CD14-positive monocyte (primary cell): ENCODE results near the gene DCHS1. TPM values are rescaled to one million over a fixed set of nuclear protein-coding genes. Genes with fewer than 3 reads are reported as not detected.
A peak's percentile ranks its signal among the peaks of the same experiment; 100 is the strongest.

Source experiments
- DNase-seq, 3 donors: peaks; one replicate each; pipeline ENCODE4 v3.0.0-alpha.2; 2011 to 2022
- H2AFZ ChIP-seq: 2 replicates; pipeline ENCODE4 v1.6.0; 2012; ENCODE audit warnings: mild to moderate bottlenecking, low read depth, low read length, inconsistent platforms; ENCODE audit not compliant: insufficient read depth, poor library complexity, severe bottlenecking
- H3K27ac ChIP-seq, 2 donors: 1 replicate in 1 of 2; 2 replicates in 1 of 2; pipeline ENCODE4 v1.5.1; 2012 to 2013; ENCODE audit warnings: low read length in 2 of 2, control low read depth in 1 of 2, inconsistent platforms in 1 of 2, low read depth in 1 of 2, mild to moderate bottlenecking in 1 of 2
- H3K27me3 ChIP-seq, 2 donors: one replicate each; pipeline versions ENCODE4 v1.6.0 to v1.6.1; 2011 to 2013; ENCODE audit warnings: low read length in 2 of 2; ENCODE audit not compliant: control insufficient read depth in 2 of 2, insufficient read depth in 2 of 2
- H3K36me3 ChIP-seq, 2 donors: replicated peaks in 1 of 2; 1 replicate in 1 of 2; 2 replicates in 1 of 2; pipeline versions ENCODE4 v1.5.1 to v1.6.1; 2012 to 2013; ENCODE audit warnings: low read length in 2 of 2, control low read depth in 1 of 2, inconsistent platforms in 1 of 2, mild to moderate bottlenecking in 1 of 2; ENCODE audit not compliant: insufficient read depth in 2 of 2, control insufficient read depth in 1 of 2
- H3K4me1 ChIP-seq, 2 donors: 1 replicate in 1 of 2; 2 replicates in 1 of 2; pipeline versions ENCODE4 v1.5.1 to v1.6.1; 2012 to 2013; ENCODE audit warnings: low read length in 2 of 2, control low read depth in 1 of 2, inconsistent platforms in 1 of 2, mild to moderate bottlenecking in 1 of 2, moderate library complexity in 1 of 2; ENCODE audit not compliant: insufficient read depth in 2 of 2, control insufficient read depth in 1 of 2
- H3K4me2 ChIP-seq: replicated peaks from 2 replicates; pipeline ENCODE3; 2012; ENCODE audit warnings: low read length, moderate library complexity, mild to moderate bottlenecking; ENCODE audit not compliant: poor library complexity, severe bottlenecking; ENCODE audit errors: extremely low read depth
- H3K4me3 ChIP-seq, 3 experiments: fragments of 200-600 bp in 1 of 3; sonication (generic) in 1 of 3; replicated peaks in 1 of 3; 1 replicate in 2 of 3; 2 replicates in 1 of 3; pipeline ENCODE4 v1.5.1; 2011 to 2013; ENCODE audit warnings: low read length in 3 of 3, mild to moderate bottlenecking in 3 of 3, control low read depth in 2 of 3, low read depth in 2 of 3, inconsistent platforms in 1 of 3, moderate library complexity in 1 of 3
- H3K79me2 ChIP-seq: 2 replicates; pipeline ENCODE4 v1.6.0; 2012; ENCODE audit warnings: mild to moderate bottlenecking, control low read depth, inconsistent platforms, low read length, moderate library complexity; ENCODE audit not compliant: insufficient read depth
- H3K9ac ChIP-seq: 2 replicates; pipeline ENCODE4 v1.6.0; 2017; ENCODE audit warnings: low read length, mild to moderate bottlenecking; ENCODE audit not compliant: insufficient read depth, poor library complexity, severe bottlenecking
- H3K9me3 ChIP-seq, 2 donors: replicated peaks in 1 of 2; 1 replicate in 1 of 2; 2 replicates in 1 of 2; pipeline versions ENCODE4 v1.5.1 to v1.6.1; 2012 to 2013; ENCODE audit warnings: low read length in 2 of 2, control low read depth in 1 of 2; ENCODE audit not compliant: control insufficient read depth in 1 of 2, insufficient read depth in 1 of 2
- H4K20me1 ChIP-seq: 2 replicates; pipeline ENCODE4 v1.6.0; 2012; ENCODE audit warnings: mild to moderate bottlenecking, low read length, control low read depth, moderate library complexity; ENCODE audit not compliant: insufficient read depth
- H3K27ac Mint-ChIP-seq, 7 donors: one replicate each; pipeline ENCODE4 v1.8.0; 2020; ENCODE audit warnings: mild to moderate bottlenecking in 7 of 7, mixed read lengths in 7 of 7, moderate library complexity in 6 of 7, inconsistent platforms in 2 of 7
- H3K27me3 Mint-ChIP-seq, 3 donors: one replicate each; pipeline ENCODE4 v1.8.0; 2021 to 2022; ENCODE audit warnings: low read depth in 3 of 3, mild to moderate bottlenecking in 3 of 3, mixed read lengths in 3 of 3, moderate library complexity in 3 of 3, inconsistent platforms in 1 of 3
- H3K36me3 Mint-ChIP-seq, 2 donors: one replicate each; pipeline ENCODE4 v1.8.0; 2020; ENCODE audit warnings: mixed read lengths in 2 of 2, inconsistent platforms in 1 of 2, mild to moderate bottlenecking in 1 of 2
- H3K4me1 Mint-ChIP-seq: one replicate; pipeline ENCODE4 v1.8.0; 2020; ENCODE audit warnings: mild to moderate bottlenecking, mixed read lengths
- H3K4me3 Mint-ChIP-seq, 2 donors: one replicate each; pipeline ENCODE4 v1.8.0; 2020; ENCODE audit warnings: mild to moderate bottlenecking in 2 of 2, mixed read lengths in 2 of 2, moderate library complexity in 1 of 2
- H3K9me3 Mint-ChIP-seq, 7 donors: one replicate each; pipeline ENCODE4 v1.8.0; 2020 to 2022; ENCODE audit warnings: mixed read lengths in 7 of 7, mild to moderate bottlenecking in 6 of 7, moderate library complexity in 6 of 7, inconsistent platforms in 2 of 7
- CTCF ChIP-seq: fragments of 200-600 bp; IDR thresholded peaks from one replicate; pipeline ENCODE4 v1.8.0; 2022; ENCODE audit warnings: antibody characterized with exemption, mild to moderate bottlenecking
- WGBS: methylation state at CpG from one replicate; pipeline ENCODE4 v1.1.5; 2013; ENCODE audit warnings: missing lambda C conversion rate; ENCODE audit not compliant: insufficient coverage; 5-methylcytosine and 5-hydroxymethylcytosine counted together
- intact Hi-C, 2 donors: fragments of 100-400 bp; cut with micrococcal nuclease; formaldehyde crosslinking; loops; one replicate each; pipeline versions ENCODE4 v1.15.0 to v1.15.1; 2023
- polyA plus RNA-seq, 3 donors: library from polyadenylated mRNA; depleted of rRNA in 1 of 3; unstranded in 2 of 3; stranded (reverse) in 1 of 3; fragments of 300-500 nt in 2 of 3; fragments of >200 nt in 1 of 3; fragmentation: Illumina TruSeq in 2 of 3; gene quantifications; 1 replicate in 2 of 3; 2 replicates in 1 of 3; pipeline ENCODE4 v1.2.3, GENCODE V29; 2012 to 2021

Gene DCHS1
- polyA plus RNA-seq, 3 donors = 0.01 to 0.88 (median 0.02) TPM

GRCh38 chr11:6656584-6656915 is 941 bp upstream of the DCHS1 start:
- Mint-ChIP-seq H3K27ac (no peak overlapping the region), H3K4me1 (peaks cover 9% of the 10 kb centered on the region), H3K9me3 (peaks cover 0 to 4% (median 0%) of the 10 kb centered on the region in 7 donors), H3K27me3 (peaks cover 15 to 16% (median 15%) of the 10 kb centered on the region in 3 donors), H3K4me3 (peak overlapping the region in 1 of 2 donors; percentile 88), H3K36me3 (no peaks in the 10 kb centered on the region)
- Histone ChIP-seq H3K36me3 (no peaks in the 10 kb centered on the region), H2AFZ (no peak overlapping the region), H3K79me2 (no peaks in the 10 kb centered on the region), H3K4me3 (no peak overlapping the region), H3K27me3 (peaks cover 31% of the 10 kb centered on the region in 2 donors), H4K20me1 (no peaks in the 10 kb centered on the region), H3K27ac (no peak overlapping the region), H3K4me1 (peaks cover 4 to 10% of the 10 kb centered on the region in 2 donors), H3K4me2 (no peak overlapping the region), H3K9ac (no peak overlapping the region), H3K9me3 (peaks cover 0 to 5% of the 10 kb centered on the region in 2 donors)
- intact Hi-C loops = no loop called here
- DNase-seq = no peak
- TF ChIP-seq CTCF = no peak
- 38% methylated on average over 1 of the region's 4 CpGs for WGBS

- no peaks in the 10 kb centered on the region for H3K36me3 ChIP-seq
- H3K4me3 Mint-ChIP-seq = no peak overlapping the region
- H3K27me3 ChIP-seq = peaks cover 31% of the 10 kb centered on the region in 2 donors
- H3K4me1 Mint-ChIP-seq = peaks cover 9% of the 10 kb centered on the region
- no peak overlapping the region for H3K9ac ChIP-seq
- no peak overlapping the region for H3K27ac Mint-ChIP-seq
- peak overlapping the region; percentile 58 for H3K4me2 ChIP-seq
- TF ChIP-seq CTCF = no peak
- H3K36me3 Mint-ChIP-seq = no peaks in the 10 kb centered on the region
- H4K20me1 ChIP-seq = no peaks in the 10 kb centered on the region
- peak; percentile 31 to 75 (median 46) for DNase-seq
- H3K9me3 Mint-ChIP-seq = peaks cover 0 to 4% (median 0%) of the 10 kb centered on the region in 7 donors
- peaks cover 15 to 16% (median 15%) of the 10 kb centered on the region in 3 donors for H3K27me3 Mint-ChIP-seq
- intact Hi-C loops = no loop called here
- peak overlapping the region in 1 of 3 experiments; percentile 48 for H3K4me3 ChIP-seq
- peak overlapping the region; percentile 62 for H2AFZ ChIP-seq
- no peaks in the 10 kb centered on the region for H3K79me2 ChIP-seq
- no peak overlapping the region for H3K27ac ChIP-seq
- H3K4me1 ChIP-seq = peaks cover 4 to 10% of the 10 kb centered on the region in 2 donors
- peaks cover 0 to 5% of the 10 kb centered on the region in 2 donors for H3K9me3 ChIP-seq
- WGBS = 5% methylated on average over 64 of the region's 84 CpGs
Observed at GRCh38 chr11:6655020-6655789, 404 bp downstream of the DCHS1 start.
